GM23338 (cell line): Measurements from ENCODE around the gene REST.

ENCODE experiments used
- CREB1 ChIP-seq: fragments of 250-450 bp; sonication (Bioruptor Pico); IDR thresholded peaks from 2 replicates; pipeline ENCODE4 v1.5.0; 2020; ENCODE audit warnings: low read depth, mild to moderate bottlenecking, moderate library complexity
- EZH2 ChIP-seq: fragments of 200-600 bp; sonication (generic); IDR thresholded peaks from one replicate; pipeline ENCODE4 v1.8.0; 2017; ENCODE audit warnings: antibody characterized with exemption, mild to moderate bottlenecking, low read depth; ENCODE audit not compliant: unreplicated experiment
- TF ChIP-seq, protein P1 (sequence below), 2 experiments: fragments of 200-600 bp in 1 of 2; sonication (generic) in 1 of 2; conservative IDR thresholded peaks; 2 replicates each; pipeline versions ENCODE4 v1.5.1 to v1.6.1; 2016 to 2017; ENCODE audit warnings: antibody characterized with exemption in 2 of 2, low read depth in 2 of 2, mild to moderate bottlenecking in 2 of 2, moderate library complexity in 1 of 2

- TF ChIP-seq, protein P1, sequence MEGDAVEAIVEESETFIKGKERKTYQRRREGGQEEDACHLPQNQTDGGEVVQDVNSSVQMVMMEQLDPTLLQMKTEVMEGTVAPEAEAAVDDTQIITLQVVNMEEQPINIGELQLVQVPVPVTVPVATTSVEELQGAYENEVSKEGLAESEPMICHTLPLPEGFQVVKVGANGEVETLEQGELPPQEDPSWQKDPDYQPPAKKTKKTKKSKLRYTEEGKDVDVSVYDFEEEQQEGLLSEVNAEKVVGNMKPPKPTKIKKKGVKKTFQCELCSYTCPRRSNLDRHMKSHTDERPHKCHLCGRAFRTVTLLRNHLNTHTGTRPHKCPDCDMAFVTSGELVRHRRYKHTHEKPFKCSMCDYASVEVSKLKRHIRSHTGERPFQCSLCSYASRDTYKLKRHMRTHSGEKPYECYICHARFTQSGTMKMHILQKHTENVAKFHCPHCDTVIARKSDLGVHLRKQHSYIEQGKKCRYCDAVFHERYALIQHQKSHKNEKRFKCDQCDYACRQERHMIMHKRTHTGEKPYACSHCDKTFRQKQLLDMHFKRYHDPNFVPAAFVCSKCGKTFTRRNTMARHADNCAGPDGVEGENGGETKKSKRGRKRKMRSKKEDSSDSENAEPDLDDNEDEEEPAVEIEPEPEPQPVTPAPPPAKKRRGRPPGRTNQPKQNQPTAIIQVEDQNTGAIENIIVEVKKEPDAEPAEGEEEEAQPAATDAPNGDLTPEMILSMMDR (conservative IDR thresholded peaks at IDR 0.05; ENCODE audit: low read depth in 2 of 2) = no peak
- no peak for TF ChIP-seq EZH2
- TF ChIP-seq CREB1 = no peak
Observed at GRCh38 chr4:56914336-56914735, 6.6 kb downstream of the REST start.
